Measurements from ENCODE around the gene NPB. TPM values are rescaled to one million over a fixed set of nuclear protein-coding genes. Genes with fewer than 3 reads are reported as not detected.

Gene NPB
- total RNA-seq, 2 experiments from 2014 or later = 0.17 TPM; not detected in 1

- POLR2A ChIA-PET = interaction anchor here (1.3 kb wide), 1 partner anchor 8 kb away, joined by 4 read pairs; the partner anchor contains the start of gene PYCR1
Observed at GRCh38 chr17:81929253-81930141, 27.5 kb downstream of the NPB start.

GRCh38 chr17:81930142-81931125, 28.4 kb downstream of the NPB start:
- ChIA-PET CTCF (interaction anchor here (0.8 to 1.2 kb wide), 2 partner anchors 13 to 91 kb away, joined by 4 to 6 read pairs; partner anchors contain the start of gene SIRT7), POLR2A (interaction anchor here (0.5 kb wide), 1 partner anchor 156 kb away, joined by 3 read pairs; no protein-coding TSS in a partner anchor)

More at GRCh38 chr17:81929253-81930141, 27.5 kb downstream of the NPB start:
- CTCF ChIA-PET = interaction anchor here (1.2 to 2.2 kb wide), 2 partner anchors 12 to 60 kb away, joined by 6 to 9 read pairs; partner anchors contain the start of gene SIRT7

GRCh38 chr17:81931189-81931556, 29.1 kb downstream of the NPB start:
- CTCF ChIA-PET = interaction anchor here (1.2 kb wide), 1 partner anchor 14 kb away, joined by 6 read pairs; the partner anchor contains the start of gene SIRT7
- POLR2A ChIA-PET = interaction anchor here (0.9 kb wide), 1 partner anchor 92 kb away, joined by 3 read pairs; the partner anchor contains the start of genes CENPX and LRRC45

- CTCF ChIA-PET = interaction anchor here (1.0 kb wide), 1 partner anchor 28 kb away, joined by 3 read pairs; no protein-coding TSS in a partner anchor
- POLR2A ChIA-PET = interaction anchor here (0.6 to 0.9 kb wide), 2 partner anchors 66 to 92 kb away, joined by 3 to 4 read pairs; partner anchors contain the start of genes CENPX and LRRC45
Observed at GRCh38 chr17:81931557-81932332, 29.7 kb downstream of the NPB start.

GRCh38 chr17:81932333-81932983, 30.4 kb downstream of the NPB start:
- ChIA-PET POLR2A (interaction anchor here (0.5 kb wide), 1 partner anchor 219 kb away, joined by 5 read pairs; no protein-coding TSS in a partner anchor), CTCF (interaction anchor here (1.0 kb wide), 1 partner anchor 27 kb away, joined by 3 read pairs; no protein-coding TSS in a partner anchor)

GRCh38 chr17:81933178-81933699, 31.2 kb downstream of the NPB start:
- CTCF ChIA-PET = no interaction called here
- POLR2A ChIA-PET = interaction anchor here (0.5 kb wide), 1 partner anchor 220 kb away, joined by 5 read pairs; no protein-coding TSS in a partner anchor

- CTCF ChIA-PET = no interaction called here
- POLR2A ChIA-PET = no interaction called here
Observed at GRCh38 chr17:81934098-81934757, 32.2 kb downstream of the NPB start.

GRCh38 chr17:81934850-81935708, 33.0 kb downstream of the NPB start:
- ChIA-PET POLR2A (no interaction called here), CTCF (no interaction called here)

- ChIA-PET POLR2A (no interaction called here), CTCF (no interaction called here)
Observed at GRCh38 chr17:81935709-81936084, 33.7 kb downstream of the NPB start.

- ChIA-PET POLR2A (interaction anchor here (1.0 kb wide), 1 partner anchor 12 kb away, joined by 3 read pairs; no protein-coding TSS in a partner anchor), CTCF (interaction anchor here (1.1 to 2.0 kb wide), 2 partner anchors 15 to 20 kb away, joined by 4 to 7 read pairs; no protein-coding TSS in a partner anchor)
Observed at GRCh38 chr17:81939218-81939617, 37.2 kb downstream of the NPB start.

- POLR2A ChIA-PET = no interaction called here
- CTCF ChIA-PET = interaction anchor here (0.6 to 2.0 kb wide), 2 partner anchors 20 to 25 kb away, joined by 3 to 7 read pairs; no protein-coding TSS in a partner anchor
Observed at GRCh38 chr17:81939881-81940385, 37.9 kb downstream of the NPB start.

GRCh38 chr17:81940538-81941483, 38.8 kb downstream of the NPB start:
- ChIA-PET POLR2A (no interaction called here), CTCF (interaction anchor here (0.6 to 2.0 kb wide), 2 partner anchors 19 to 24 kb away, joined by 3 to 7 read pairs; no protein-coding TSS in a partner anchor)

GRCh38 chr17:81941484-81942166, 39.6 kb downstream of the NPB start:
- ChIA-PET CTCF (interaction anchor here (2.1 kb wide), 1 partner anchor 18 kb away, joined by 6 read pairs; no protein-coding TSS in a partner anchor), POLR2A (no interaction called here)

GRCh38 chr17:81942167-81942553, 40.1 kb downstream of the NPB start:
- POLR2A ChIA-PET = no interaction called here
- CTCF ChIA-PET = interaction anchor here (2.1 kb wide), 1 partner anchor 17 kb away, joined by 6 read pairs; no protein-coding TSS in a partner anchor
